ENCODE results near the gene SPACA1. TPM values are rescaled to one million over a fixed set of nuclear protein-coding genes. Genes with fewer than 3 reads are reported as not detected.
"Not testable (repeated sequence)": the region's sequence is repeated elsewhere in the genome, so short reads cannot be mapped to it uniquely, and the experiment has no call there.

Gene SPACA1, protein sequence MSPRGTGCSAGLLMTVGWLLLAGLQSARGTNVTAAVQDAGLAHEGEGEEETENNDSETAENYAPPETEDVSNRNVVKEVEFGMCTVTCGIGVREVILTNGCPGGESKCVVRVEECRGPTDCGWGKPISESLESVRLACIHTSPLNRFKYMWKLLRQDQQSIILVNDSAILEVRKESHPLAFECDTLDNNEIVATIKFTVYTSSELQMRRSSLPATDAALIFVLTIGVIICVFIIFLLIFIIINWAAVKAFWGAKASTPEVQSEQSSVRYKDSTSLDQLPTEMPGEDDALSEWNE
- not detected for total RNA-seq
- polyA plus RNA-seq: not detected

DNA sequence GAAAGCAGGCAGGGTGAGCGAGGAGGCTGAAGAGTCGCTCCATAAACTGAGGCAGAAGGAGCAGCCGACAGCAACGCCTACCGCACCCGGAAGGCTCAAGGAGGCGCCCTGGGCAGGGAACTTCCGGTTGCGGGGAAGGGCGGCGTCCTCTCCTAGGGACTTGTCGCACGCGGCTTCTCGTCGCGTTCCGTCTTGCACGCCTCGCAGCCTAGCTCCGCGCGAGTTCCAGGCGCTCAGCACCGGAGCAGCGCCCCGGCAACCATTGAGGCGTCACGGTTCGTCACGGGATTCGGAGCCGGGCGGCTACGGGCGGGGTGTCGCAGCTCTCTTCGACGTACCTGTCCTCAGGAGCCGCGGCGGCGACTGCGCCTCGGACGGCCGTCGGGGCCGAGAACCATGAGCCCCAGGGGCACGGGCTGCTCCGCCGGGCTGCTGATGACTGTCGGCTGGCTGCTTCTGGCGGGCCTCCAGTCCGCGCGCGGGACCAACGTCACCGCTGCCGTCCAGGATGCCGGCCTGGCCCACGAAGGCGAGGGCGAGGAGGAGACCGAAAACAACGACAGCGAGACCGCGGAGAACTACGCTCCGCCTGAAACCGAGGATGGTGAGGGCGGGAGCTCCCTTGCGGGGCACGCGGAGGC, at the start of gene SPACA1:
SPACA1 (plus strand) TSS at position 332 of the 641 bp plus-strand sequence; CDS start at position 397, 65 bp downstream.
- no peak for DNase-seq (ENCODE audit: extremely low spot score)
- no peak within 1 kb of the TSS for H3K4me3 ChIP-seq (ENCODE audit: low read depth, low read length)
- WGBS: 63% methylated on average over 77 of the region's 77 CpGs
- H3K27ac ChIP-seq (ENCODE audit: low read depth): no peak within 1 kb of the TSS
- peaks cover 1% of the 10 kb centered on the region for H3K4me1 ChIP-seq (ENCODE audit: insufficient read depth)
- H3K36me3 ChIP-seq (ENCODE audit: insufficient read depth): no peaks in the 10 kb centered on the region

DNA sequence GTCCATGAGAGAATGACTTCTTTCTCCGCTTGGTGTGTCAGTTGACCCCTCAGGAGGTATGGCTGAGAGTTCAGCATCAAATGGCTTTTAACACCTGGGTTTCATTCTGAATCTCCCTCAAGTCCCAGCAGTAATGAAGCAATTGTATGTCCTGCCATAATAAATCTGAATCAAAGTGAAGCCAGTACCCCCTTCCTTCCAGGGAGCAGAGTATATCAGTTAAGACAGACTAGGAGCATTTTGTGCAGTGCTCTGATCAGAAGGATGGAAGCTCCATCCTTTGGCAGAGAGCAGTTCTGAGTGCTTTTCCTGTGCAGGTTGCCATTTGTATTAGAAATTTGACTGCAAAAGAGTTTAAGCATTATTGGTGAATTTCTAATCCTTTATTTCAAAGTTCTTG, 46.9 kb upstream of the SPACA1 start:
- Histone ChIP-seq H3K36me3 (ENCODE audit: insufficient read depth) (no peaks in the 10 kb centered on the region), H3K4me1 (ENCODE audit: insufficient read depth) (no peaks in the 10 kb centered on the region), H3K4me3 (ENCODE audit: low read depth, low read length) (no peak overlapping the region), H3K27ac (ENCODE audit: low read depth) (no peak overlapping the region)
- no peak for DNase-seq (ENCODE audit: extremely low spot score)
- WGBS: 92% methylated on average over 1 of the region's 1 CpG

DNA sequence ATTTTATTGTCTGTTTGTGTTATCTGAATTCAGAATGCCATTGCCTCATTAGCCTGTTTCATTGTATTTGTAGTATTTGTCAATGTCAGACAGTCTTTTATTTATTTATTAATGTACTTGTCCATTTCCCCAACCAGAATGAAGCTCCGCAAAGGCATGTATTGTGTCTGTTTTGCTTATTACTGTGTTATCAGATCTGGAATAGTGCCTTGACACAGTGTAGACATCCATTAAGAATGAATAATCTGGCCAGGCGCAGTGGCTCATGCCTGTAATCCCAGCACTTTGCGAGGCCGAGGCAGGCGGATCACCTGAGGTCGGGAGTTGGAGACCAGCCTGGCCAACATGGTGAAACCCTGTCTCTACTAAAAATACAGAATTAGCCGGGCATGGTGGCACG, 46.4 kb upstream of the SPACA1 start:
- not testable (repeated sequence) for DNase-seq (ENCODE audit: extremely low spot score); H3K4me3 ChIP-seq (ENCODE audit: low read depth, low read length); H3K36me3 ChIP-seq (ENCODE audit: insufficient read depth); H3K4me1 ChIP-seq (ENCODE audit: insufficient read depth); H3K27ac ChIP-seq (ENCODE audit: low read depth)
- WGBS: 79% methylated on average over 8 of the region's 8 CpGs

DNA sequence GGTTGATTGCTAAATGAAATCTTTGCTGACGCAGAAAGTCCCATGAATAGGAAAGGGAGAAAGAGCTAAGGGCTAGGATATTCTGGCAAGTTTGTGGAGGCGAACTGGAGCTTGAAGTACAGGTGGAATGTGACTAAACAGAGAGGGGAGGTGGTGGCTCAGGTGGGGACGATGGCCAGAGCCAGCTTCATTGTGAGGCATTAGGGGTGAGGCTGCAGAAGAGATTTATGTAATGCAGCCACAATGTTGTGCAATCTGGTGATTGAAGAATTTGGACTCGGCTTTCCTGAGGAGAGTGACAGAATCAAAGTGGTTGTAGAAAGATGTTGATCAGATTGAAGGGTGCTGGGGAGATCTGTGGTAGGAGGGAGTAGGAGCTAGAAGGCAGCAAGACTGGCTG, 42.9 kb upstream of the SPACA1 start:
- H3K27ac ChIP-seq (ENCODE audit: low read depth): no peak overlapping the region
- no peak overlapping the region for H3K4me3 ChIP-seq (ENCODE audit: low read depth, low read length)
- 68% methylated on average over 4 of the region's 4 CpGs for WGBS
- H3K36me3 ChIP-seq (ENCODE audit: insufficient read depth): no peaks in the 10 kb centered on the region
- DNase-seq (ENCODE audit: extremely low spot score): no peak
- no peaks in the 10 kb centered on the region for H3K4me1 ChIP-seq (ENCODE audit: insufficient read depth)

DNA sequence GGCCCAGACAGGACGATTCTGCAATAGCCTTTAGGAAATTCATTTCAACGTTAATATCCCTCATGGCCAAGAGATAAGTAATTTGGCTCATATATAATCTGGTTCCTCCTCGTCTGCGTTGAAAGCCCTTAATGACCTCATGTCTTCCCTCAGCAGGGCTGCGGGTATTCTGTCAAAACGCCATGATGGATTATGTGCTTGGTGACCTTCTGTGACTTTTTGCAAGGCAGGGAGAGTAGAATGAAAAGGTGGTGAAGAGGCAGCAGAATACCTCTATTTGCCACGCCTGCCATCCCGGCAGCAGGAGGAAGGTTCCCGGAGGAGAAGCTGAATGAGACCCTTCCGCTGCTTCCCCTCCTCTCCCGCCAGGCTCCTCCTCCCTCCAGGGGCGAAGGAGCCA, 41.1 kb upstream of the SPACA1 start:
- WGBS: 50% methylated on average over 12 of the region's 12 CpGs
- H3K4me3 ChIP-seq (ENCODE audit: low read depth, low read length): no peak overlapping the region
- DNase-seq (ENCODE audit: extremely low spot score): no peak

DNA sequence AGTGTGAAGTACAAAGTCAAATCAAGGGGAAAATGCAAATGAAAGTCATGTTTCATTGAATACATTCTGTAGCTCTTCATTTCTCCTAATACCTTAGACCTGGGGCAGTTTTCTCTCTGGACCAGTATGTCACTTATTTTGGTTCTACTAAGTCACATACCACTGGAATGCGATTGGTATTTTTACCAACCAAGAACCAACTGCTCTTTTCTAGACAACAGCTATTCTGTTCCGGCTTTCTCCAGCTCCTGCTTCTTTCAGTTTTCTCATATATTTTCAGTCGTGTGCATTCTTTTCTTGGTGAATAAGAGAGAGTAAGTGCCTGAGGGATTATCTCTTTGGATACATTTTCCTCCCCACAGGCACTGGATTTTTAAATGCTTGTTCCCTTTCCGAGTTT, 39.2 kb upstream of the SPACA1 start:
- WGBS: 31% methylated on average over 4 of the region's 4 CpGs
- H3K4me3 ChIP-seq (ENCODE audit: low read depth, low read length): no peak overlapping the region
- no peaks in the 10 kb centered on the region for H3K36me3 ChIP-seq (ENCODE audit: insufficient read depth)
- no peak overlapping the region for H3K27ac ChIP-seq (ENCODE audit: low read depth)
- no peaks in the 10 kb centered on the region for H3K4me1 ChIP-seq (ENCODE audit: insufficient read depth)
- DNase-seq (ENCODE audit: extremely low spot score): no peak

More for the DNA sequence above, 41.1 kb upstream of the SPACA1 start:
- Histone ChIP-seq H3K4me1 (ENCODE audit: insufficient read depth) (no peaks in the 10 kb centered on the region), H3K36me3 (ENCODE audit: insufficient read depth) (no peaks in the 10 kb centered on the region), H3K27ac (ENCODE audit: low read depth) (no peak overlapping the region)

DNA sequence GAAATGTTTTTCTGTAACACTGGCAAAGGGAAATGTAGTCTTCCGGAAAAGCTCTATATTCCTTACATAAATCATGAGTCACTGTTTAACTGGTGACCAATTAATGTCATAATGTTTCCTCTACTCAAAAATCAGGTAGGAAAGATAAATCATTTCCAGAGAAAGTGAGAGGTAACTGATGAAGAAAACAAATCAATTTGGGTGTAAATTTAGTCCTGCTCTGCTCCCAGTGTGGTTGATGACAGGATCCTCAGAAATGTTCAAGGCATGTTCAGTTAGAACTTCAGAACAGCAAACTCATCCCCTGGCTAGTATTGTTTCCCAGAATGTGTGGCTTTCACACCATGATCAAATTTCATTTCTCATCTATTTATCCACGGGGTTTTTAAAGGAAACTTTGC, 38.8 kb upstream of the SPACA1 start:
- Histone ChIP-seq H3K36me3 (ENCODE audit: insufficient read depth) (no peaks in the 10 kb centered on the region), H3K4me3 (ENCODE audit: low read depth, low read length) (no peak overlapping the region), H3K4me1 (ENCODE audit: insufficient read depth) (no peaks in the 10 kb centered on the region), H3K27ac (ENCODE audit: low read depth) (no peak overlapping the region)
- DNase-seq (ENCODE audit: extremely low spot score): no peak
- 12% methylated on average over 2 of the region's 2 CpGs for WGBS

DNA sequence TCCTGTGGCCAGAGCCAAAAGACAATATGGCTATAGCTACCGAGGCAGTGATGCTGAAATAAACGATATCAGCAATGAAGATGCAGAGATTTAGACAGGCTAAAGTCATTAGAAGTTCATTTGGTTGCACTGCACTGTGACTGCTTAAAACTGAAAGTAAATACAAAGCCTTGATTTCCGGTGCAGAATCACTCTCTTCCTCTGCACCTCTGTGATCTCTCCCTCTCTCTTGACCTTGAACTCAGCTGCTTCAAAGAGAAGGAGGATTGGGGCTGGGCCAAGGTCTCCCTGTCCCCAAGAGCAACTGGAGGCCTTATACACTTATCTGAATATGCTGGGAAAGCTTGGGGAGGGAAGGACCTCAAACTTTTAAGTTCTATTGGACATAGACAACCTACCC, 34.6 kb upstream of the SPACA1 start:
- Histone ChIP-seq H3K4me3 (ENCODE audit: low read depth, low read length) (no peak overlapping the region), H3K4me1 (ENCODE audit: insufficient read depth) (no peaks in the 10 kb centered on the region), H3K36me3 (ENCODE audit: insufficient read depth) (no peaks in the 10 kb centered on the region), H3K27ac (ENCODE audit: low read depth) (no peak overlapping the region)
- 50% methylated on average over 3 of the region's 3 CpGs for WGBS
- DNase-seq (ENCODE audit: extremely low spot score): no peak

DNA sequence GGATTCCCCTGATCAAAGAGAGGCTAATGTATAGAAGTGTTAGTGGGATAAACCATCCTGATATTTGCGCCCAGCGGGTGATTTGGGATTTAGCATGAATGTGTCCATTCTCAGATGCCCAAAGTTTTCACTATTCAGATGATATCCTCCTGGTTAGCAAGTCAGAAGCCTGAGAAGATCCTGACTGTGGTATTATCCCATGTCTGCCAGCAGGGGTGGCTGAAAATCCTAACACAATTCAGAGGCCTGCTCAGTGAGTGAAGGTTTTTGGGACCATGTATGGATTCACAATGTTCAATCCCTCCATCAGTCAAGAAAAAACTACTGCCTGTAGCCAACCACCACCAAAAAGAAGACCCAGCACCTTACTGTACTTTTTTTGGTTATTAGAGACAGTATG, 34.1 kb upstream of the SPACA1 start:
- H3K4me1 ChIP-seq (ENCODE audit: insufficient read depth): no peaks in the 10 kb centered on the region
- H3K36me3 ChIP-seq (ENCODE audit: insufficient read depth): no peaks in the 10 kb centered on the region
- no peak overlapping the region for H3K4me3 ChIP-seq (ENCODE audit: low read depth, low read length)
- no peak overlapping the region for H3K27ac ChIP-seq (ENCODE audit: low read depth)
- DNase-seq (ENCODE audit: extremely low spot score): no peak
- WGBS: 92% methylated on average over 2 of the region's 2 CpGs

DNA sequence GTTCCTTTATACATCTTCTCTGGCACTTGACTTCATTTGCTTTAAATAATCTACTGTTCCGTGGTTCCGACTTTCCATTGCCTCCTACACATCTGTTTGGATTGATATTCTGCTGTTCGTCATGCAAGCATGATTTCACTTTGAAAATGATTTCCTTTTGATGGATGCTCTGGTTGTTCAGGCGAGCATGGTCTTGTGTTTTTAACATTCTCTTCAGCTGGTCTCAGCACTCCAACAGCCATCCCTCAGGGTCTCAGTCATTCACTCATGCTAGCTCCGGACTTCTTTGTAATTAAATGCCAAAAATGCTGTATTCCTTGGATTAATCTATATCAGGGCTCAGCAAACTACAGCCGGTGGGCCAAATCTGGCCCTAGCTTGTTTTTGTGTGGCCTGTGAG, 27.2 kb upstream of the SPACA1 start:
- H3K36me3 ChIP-seq (ENCODE audit: insufficient read depth): no peaks in the 10 kb centered on the region
- H3K4me3 ChIP-seq (ENCODE audit: low read depth, low read length): no peak overlapping the region
- no peaks in the 10 kb centered on the region for H3K4me1 ChIP-seq (ENCODE audit: insufficient read depth)
- 80% methylated on average over 6 of the region's 6 CpGs for WGBS
- no peak overlapping the region for H3K27ac ChIP-seq (ENCODE audit: low read depth)
- no peak for DNase-seq (ENCODE audit: extremely low spot score)

DNA sequence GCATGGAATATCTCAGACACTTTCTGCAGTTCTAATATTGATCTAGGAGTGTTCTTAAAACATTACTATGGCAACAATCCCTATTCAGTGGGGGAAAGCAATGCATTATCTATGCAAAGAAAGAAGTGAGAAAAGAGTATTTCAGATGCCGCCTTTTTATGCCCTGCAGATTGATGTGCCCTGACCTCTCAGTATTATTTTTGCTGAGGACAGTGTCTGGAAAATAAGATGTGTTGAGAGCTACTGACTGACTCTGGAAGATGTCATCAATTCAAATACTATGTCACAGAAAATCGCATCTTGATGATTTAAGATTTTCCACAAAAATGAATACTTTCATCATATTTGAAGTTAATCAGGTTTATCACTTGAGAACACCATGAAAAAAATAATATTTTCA, 22.9 kb upstream of the SPACA1 start:
- DNase-seq (ENCODE audit: extremely low spot score): no peak
- H3K4me1 ChIP-seq (ENCODE audit: insufficient read depth): no peaks in the 10 kb centered on the region
- 85% methylated on average over 2 of the region's 2 CpGs for WGBS
- no peaks in the 10 kb centered on the region for H3K36me3 ChIP-seq (ENCODE audit: insufficient read depth)
- H3K27ac ChIP-seq (ENCODE audit: low read depth): no peak overlapping the region
- H3K4me3 ChIP-seq (ENCODE audit: low read depth, low read length): no peak overlapping the region

DNA sequence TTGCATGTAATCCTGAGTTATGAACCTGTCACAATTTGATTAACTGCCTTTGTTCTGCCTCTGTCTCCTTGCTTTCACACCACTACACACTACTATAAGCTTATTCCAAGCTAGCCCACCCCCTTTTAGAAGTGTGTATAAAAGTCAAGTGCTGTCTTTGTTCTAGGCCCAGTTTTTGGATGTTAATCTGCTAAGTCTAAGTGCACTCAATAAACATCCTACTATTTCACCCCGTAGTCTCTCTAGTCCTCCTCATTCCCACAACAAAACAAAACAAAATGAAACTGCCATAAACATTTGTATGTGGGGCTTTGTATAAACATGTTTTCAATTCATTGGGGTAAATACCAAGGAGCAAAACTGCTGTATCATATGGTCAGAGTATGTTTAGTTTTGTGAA, 16.1 kb upstream of the SPACA1 start:
- Histone ChIP-seq H3K4me1 (ENCODE audit: insufficient read depth) (no peaks in the 10 kb centered on the region), H3K36me3 (ENCODE audit: insufficient read depth) (no peaks in the 10 kb centered on the region), H3K4me3 (ENCODE audit: low read depth, low read length) (no peak overlapping the region), H3K27ac (ENCODE audit: low read depth) (no peak overlapping the region)
- WGBS: 86% methylated on average over 1 of the region's 1 CpG
- no peak for DNase-seq (ENCODE audit: extremely low spot score)

DNA sequence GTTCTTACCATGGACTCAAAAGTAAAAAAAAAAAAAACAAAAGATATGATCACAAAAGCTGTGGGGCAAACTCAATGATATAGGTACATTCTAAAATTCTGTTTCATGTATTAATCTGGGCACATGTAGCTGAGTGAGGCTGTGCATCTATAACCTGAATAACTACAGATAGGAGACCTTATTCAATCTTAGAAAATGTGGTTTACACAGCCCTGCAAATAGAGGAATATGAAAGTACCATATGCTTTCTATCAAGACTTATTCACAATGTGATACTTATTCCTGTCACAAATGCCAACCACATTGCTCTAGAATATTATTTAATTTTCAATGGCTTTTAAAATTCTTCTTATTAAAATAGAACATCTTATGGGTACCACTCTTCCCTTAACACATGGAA, 3.1 kb upstream of the SPACA1 start:
- H3K36me3 ChIP-seq (ENCODE audit: insufficient read depth): no peaks in the 10 kb centered on the region
- peaks cover 1% of the 10 kb centered on the region for H3K4me1 ChIP-seq (ENCODE audit: insufficient read depth)
- no peak overlapping the region for H3K27ac ChIP-seq (ENCODE audit: low read depth)
- H3K4me3 ChIP-seq (ENCODE audit: low read depth, low read length): no peak overlapping the region
- no peak for DNase-seq (ENCODE audit: extremely low spot score)

DNA sequence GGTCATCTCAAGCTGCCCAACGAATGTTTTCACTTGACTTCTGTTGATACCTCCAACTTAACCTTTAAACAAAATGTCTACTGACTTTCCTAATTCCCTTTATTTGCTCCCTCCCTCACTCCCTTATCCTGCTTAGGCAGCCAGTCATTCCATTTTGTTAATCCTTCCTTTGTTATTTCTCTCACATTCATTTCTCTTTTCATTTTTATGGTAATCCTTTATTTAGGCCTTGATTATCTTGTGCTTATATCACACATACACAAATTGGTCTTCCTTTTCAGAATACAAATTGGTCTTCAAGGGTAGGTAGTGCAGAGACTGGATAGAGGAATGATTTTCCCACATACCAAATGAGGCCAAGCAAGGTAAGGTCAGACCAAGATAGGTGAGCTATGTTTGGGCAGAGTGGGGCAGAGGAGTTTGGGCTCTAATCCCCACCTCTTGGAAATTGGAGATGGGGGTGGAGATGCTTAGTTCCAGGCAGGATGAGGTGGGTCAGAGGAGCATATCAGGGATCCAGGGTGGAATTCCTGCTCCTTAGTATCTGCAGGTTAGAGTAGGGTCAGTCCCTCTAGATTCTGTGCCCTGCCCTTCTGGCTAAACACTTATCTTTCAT, 2.0 kb upstream of the SPACA1 start:
- Histone ChIP-seq H3K27ac (ENCODE audit: low read depth) (no peak overlapping the region), H3K4me1 (ENCODE audit: insufficient read depth) (peaks cover 1% of the 10 kb centered on the region), H3K36me3 (ENCODE audit: insufficient read depth) (no peaks in the 10 kb centered on the region), H3K4me3 (ENCODE audit: low read depth, low read length) (no peak overlapping the region)
- WGBS: 72% methylated on average over 1 of the region's 1 CpG
- DNase-seq (ENCODE audit: extremely low spot score): no peak

Data from urinary bladder (tissue), 4 donors.